ENCODE results near the gene MAP6. TPM values are rescaled to one million over a fixed set of nuclear protein-coding genes. Genes with fewer than 3 reads are reported as not detected.

Gene MAP6
- total and polyA plus RNA-seq, 9 of the 15 experiments (the other 6 are each of a cell fraction or from before 2014, with no cell fraction given) = not detected

GRCh38 chr11:75542088-75542438 is 126.8 kb downstream of the MAP6 start:
- in situ Hi-C loops (cut with MboI) = no loop called here
- POLR2A ChIA-PET = interaction anchor here (1.2 to 1.5 kb wide), 3 partner anchors 8 to 17 kb away, joined by 3 to 7 read pairs (median 6); no protein-coding TSS in a partner anchor
- TF ChIP-seq, protein P1, sequence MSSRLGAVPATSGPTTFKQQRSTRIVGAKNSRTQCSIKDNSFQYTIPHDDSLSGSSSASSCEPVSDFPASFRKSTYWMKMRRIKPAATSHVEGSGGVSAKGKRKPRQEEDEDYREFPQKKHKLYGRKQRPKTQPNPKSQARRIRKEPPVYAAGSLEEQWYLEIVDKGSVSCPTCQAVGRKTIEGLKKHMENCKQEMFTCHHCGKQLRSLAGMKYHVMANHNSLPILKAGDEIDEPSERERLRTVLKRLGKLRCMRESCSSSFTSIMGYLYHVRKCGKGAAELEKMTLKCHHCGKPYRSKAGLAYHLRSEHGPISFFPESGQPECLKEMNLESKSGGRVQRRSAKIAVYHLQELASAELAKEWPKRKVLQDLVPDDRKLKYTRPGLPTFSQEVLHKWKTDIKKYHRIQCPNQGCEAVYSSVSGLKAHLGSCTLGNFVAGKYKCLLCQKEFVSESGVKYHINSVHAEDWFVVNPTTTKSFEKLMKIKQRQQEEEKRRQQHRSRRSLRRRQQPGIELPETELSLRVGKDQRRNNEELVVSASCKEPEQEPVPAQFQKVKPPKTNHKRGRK (tag; IDR thresholded peaks at IDR 0.05) = no peak
- TF ChIP-seq NR2C1 (IDR thresholded peaks at IDR 0.05) (no peak), NR2C1 (tag; IDR thresholded peaks at IDR 0.05) (no peak), EGR1 (conservative IDR thresholded peaks at IDR 0.05) (no peak), E2F5 (CRISPR knock-in tag; IDR thresholded peaks at IDR 0.05) (no peak), MCM3 (IDR thresholded peaks at IDR 0.05) (no peak), CHD4 (IDR thresholded peaks at IDR 0.05; ENCODE audit: insufficient read depth, insufficient replicate concordance, low read depth, low read length, poor library complexity, severe bottlenecking) (no peak), FOXA3 (CRISPR knock-in tag; conservative IDR thresholded peaks at IDR 0.05 in 1 of 2, IDR thresholded peaks at IDR 0.05 in 1 of 2) (no peak), ZNF586 (CRISPR knock-in tag; conservative IDR thresholded peaks at IDR 0.05) (no peak), ZNF318 (IDR thresholded peaks at IDR 0.05; ENCODE audit: borderline replicate concordance in 1 of 2, low read depth in 1 of 2) (no peak)
- TF ChIP-seq, protein P2, sequence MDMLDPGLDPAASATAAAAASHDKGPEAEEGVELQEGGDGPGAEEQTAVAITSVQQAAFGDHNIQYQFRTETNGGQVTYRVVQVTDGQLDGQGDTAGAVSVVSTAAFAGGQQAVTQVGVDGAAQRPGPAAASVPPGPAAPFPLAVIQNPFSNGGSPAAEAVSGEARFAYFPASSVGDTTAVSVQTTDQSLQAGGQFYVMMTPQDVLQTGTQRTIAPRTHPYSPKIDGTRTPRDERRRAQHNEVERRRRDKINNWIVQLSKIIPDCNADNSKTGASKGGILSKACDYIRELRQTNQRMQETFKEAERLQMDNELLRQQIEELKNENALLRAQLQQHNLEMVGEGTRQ (CRISPR knock-in tag; IDR thresholded peaks at IDR 0.05) = no peak

More at GRCh38 chr11:75542088-75542438, 126.8 kb downstream of the MAP6 start:
- H3K36me3 ChIP-seq (ENCODE audit: control insufficient read depth, insufficient read depth, low read length) = no peaks in the 10 kb centered on the region
- ATAC-seq (no peak), DNase-seq (ENCODE audit: extremely low read depth in 1 of 4, low spot score in 3 of 4) (no peak), FAIRE-seq (no peak)
- no peak overlapping the region for H3K27ac ChIP-seq (ENCODE audit: extremely low read depth, low read depth, low read length)
- no peaks in the 10 kb centered on the region for H3K27me3 ChIP-seq (ENCODE audit: control insufficient read depth in 2 of 2, insufficient read depth in 2 of 2, low read length in 2 of 2)
- peaks cover 33 to 40% of the 10 kb centered on the region in 2 experiments for H3K4me1 ChIP-seq (replicated peaks in 1 of 2; ENCODE audit: control insufficient read depth in 2 of 2, insufficient read depth in 2 of 2, low read length in 2 of 2)
- no peak overlapping the region for H3K4me2 ChIP-seq (ENCODE audit: insufficient read depth, low read length)
- H2AFZ ChIP-seq (ENCODE audit: low read depth, low read length) = no peak overlapping the region
- no peaks in the 10 kb centered on the region for H3K9me3 ChIP-seq (replicated peaks; ENCODE audit: control insufficient read depth, insufficient read depth, low read depth, low read length)
- peak overlapping the region in 1 of 2 experiments; percentile 39; a peak in 1 of 4 replicates for H3K9ac ChIP-seq (ENCODE audit: insufficient read depth in 1 of 2, low read depth in 2 of 2, low read length in 2 of 2)
- BruUV-seq (replicated peaks) = no TSS peak
- WGBS (ENCODE audit: insufficient coverage, low coverage, missing lambda C conversion rate) = 55% methylated on average over 1 of the region's 1 CpG
- no peaks in the 10 kb centered on the region for H3K79me2 ChIP-seq (ENCODE audit: control insufficient read depth, insufficient read depth, low read length)
- H4K20me1 ChIP-seq (replicated peaks; ENCODE audit: control insufficient read depth, insufficient read depth, low read length) = no peaks in the 10 kb centered on the region
- H3K9me1 ChIP-seq (ENCODE audit: control insufficient read depth, insufficient read depth, low read length) = no peaks in the 10 kb centered on the region
- CTCF ChIA-PET (ENCODE audit: low intra/inter-chr PET ratio) = interaction anchor here (0.6 kb wide), 1 partner anchor 21 kb away, joined by 3 read pairs; no protein-coding TSS in a partner anchor
- no peak overlapping the region for H3K4me3 ChIP-seq
- intact Hi-C loops (cut with micrococcal nuclease) = no loop called here

Measured in K562 (cell line).